ENCODE measurements around the gene SEMA4C.

The SEMA4C gene

DNA sequence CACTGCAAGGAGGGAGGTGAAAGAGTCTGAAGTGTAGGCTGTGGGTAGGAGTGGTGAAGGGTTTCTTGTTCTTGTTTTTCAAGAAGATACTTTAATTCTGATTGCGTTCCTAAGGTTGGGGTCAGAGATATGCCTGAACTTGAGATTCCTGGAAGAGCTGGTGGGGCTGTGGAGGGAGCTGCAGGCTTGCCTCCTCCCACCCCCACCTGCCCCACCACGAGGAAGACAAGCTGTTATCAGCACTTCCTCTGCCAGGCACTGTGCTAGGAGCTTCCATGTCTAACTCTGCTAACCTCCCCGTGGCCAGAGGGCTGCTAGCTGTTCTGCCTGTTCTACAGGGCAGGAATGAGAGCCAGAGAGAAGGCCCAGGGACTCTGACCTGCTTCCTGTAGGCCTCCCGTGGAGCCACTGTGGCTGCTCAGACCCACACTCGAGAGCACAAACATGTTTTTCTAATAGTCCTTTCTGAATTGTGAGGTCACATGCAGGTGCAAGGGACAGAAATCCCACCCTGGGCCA, 39.8 kb downstream of the SEMA4C start:
- TF ChIP-seq POLR2AphosphoS5 (IDR thresholded peaks at IDR 0.05; ENCODE audit: low read depth, low read length), result no peak
- no peak for TF ChIP-seq SIN3A (IDR thresholded peaks at IDR 0.05; ENCODE audit: borderline replicate concordance, insufficient read depth, low read length)
- no peak for TF ChIP-seq FOXP2 (optimal IDR thresholded peaks at IDR 0.05; ENCODE audit: borderline replicate concordance, extremely low read depth, extremely low read length, insufficient read depth)
- TF ChIP-seq, protein P1, sequence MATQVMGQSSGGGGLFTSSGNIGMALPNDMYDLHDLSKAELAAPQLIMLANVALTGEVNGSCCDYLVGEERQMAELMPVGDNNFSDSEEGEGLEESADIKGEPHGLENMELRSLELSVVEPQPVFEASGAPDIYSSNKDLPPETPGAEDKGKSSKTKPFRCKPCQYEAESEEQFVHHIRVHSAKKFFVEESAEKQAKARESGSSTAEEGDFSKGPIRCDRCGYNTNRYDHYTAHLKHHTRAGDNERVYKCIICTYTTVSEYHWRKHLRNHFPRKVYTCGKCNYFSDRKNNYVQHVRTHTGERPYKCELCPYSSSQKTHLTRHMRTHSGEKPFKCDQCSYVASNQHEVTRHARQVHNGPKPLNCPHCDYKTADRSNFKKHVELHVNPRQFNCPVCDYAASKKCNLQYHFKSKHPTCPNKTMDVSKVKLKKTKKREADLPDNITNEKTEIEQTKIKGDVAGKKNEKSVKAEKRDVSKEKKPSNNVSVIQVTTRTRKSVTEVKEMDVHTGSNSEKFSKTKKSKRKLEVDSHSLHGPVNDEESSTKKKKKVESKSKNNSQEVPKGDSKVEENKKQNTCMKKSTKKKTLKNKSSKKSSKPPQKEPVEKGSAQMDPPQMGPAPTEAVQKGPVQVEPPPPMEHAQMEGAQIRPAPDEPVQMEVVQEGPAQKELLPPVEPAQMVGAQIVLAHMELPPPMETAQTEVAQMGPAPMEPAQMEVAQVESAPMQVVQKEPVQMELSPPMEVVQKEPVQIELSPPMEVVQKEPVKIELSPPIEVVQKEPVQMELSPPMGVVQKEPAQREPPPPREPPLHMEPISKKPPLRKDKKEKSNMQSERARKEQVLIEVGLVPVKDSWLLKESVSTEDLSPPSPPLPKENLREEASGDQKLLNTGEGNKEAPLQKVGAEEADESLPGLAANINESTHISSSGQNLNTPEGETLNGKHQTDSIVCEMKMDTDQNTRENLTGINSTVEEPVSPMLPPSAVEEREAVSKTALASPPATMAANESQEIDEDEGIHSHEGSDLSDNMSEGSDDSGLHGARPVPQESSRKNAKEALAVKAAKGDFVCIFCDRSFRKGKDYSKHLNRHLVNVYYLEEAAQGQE (IDR thresholded peaks at IDR 0.05; ENCODE audit: insufficient read depth in 1 of 2, low read depth in 2 of 2, low read length in 2 of 2), result no peak
- TF ChIP-seq TAF1 (IDR thresholded peaks at IDR 0.05; ENCODE audit: borderline replicate concordance, insufficient read depth, low read length), result no peak

DNA sequence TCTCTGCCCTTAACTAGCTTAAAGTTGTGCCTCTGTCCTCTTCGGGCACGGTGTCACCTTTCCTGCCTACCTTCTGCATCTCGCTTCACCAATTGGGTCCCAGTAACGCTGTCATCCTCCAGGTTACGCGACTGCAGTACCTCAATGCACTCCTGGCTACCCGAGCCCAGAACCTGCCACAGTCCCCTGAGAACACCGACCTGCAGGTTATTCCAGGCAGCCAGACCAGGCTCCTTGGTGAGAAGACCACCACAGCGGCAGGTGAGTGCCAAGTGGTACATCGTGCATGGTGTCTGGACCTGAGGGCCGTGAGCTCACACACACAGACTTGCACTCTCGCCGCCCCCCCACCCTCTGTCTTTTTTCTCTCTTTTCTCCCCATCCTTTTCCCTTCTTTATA, 41.0 kb downstream of the SEMA4C start:
- TF ChIP-seq, protein P1 (IDR thresholded peaks at IDR 0.05; ENCODE audit: insufficient read depth in 1 of 2, low read depth in 2 of 2, low read length in 2 of 2), result no peak
- TF ChIP-seq SIN3A (IDR thresholded peaks at IDR 0.05; ENCODE audit: borderline replicate concordance, insufficient read depth, low read length) (no peak), POLR2AphosphoS5 (IDR thresholded peaks at IDR 0.05; ENCODE audit: low read depth, low read length) (no peak), FOXP2 (optimal IDR thresholded peaks at IDR 0.05; ENCODE audit: borderline replicate concordance, extremely low read depth, extremely low read length, insufficient read depth) (no peak), TAF1 (IDR thresholded peaks at IDR 0.05; ENCODE audit: borderline replicate concordance, insufficient read depth, low read length) (no peak)

DNA sequence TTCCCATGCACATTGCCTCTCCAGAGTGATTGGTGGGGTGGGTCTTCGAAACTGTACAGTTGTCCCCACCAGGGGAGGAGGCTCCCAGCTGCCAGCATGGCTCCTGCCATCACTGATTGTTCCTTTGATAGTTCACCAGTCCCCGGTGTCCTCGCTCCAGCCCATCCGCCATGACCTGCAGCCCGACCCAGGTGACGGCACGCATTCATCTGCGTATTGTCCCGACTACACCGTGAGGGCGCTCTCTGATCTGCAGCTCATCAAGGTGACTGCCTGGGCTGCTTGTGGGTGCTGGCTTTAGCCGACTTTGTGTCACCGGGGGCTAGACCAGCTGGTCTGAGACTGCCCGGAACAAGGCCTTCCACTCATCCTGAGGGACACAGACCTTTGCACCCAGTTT, 41.4 kb downstream of the SEMA4C start:
- TF ChIP-seq, protein P1 (IDR thresholded peaks at IDR 0.05; ENCODE audit: insufficient read depth in 1 of 2, low read depth in 2 of 2, low read length in 2 of 2), result no peak
- TF ChIP-seq FOXP2 (optimal IDR thresholded peaks at IDR 0.05; ENCODE audit: borderline replicate concordance, extremely low read depth, extremely low read length, insufficient read depth) (no peak), POLR2AphosphoS5 (IDR thresholded peaks at IDR 0.05; ENCODE audit: low read depth, low read length) (no peak), SIN3A (IDR thresholded peaks at IDR 0.05; ENCODE audit: borderline replicate concordance, insufficient read depth, low read length) (no peak), TAF1 (IDR thresholded peaks at IDR 0.05; ENCODE audit: borderline replicate concordance, insufficient read depth, low read length) (no peak)

DNA sequence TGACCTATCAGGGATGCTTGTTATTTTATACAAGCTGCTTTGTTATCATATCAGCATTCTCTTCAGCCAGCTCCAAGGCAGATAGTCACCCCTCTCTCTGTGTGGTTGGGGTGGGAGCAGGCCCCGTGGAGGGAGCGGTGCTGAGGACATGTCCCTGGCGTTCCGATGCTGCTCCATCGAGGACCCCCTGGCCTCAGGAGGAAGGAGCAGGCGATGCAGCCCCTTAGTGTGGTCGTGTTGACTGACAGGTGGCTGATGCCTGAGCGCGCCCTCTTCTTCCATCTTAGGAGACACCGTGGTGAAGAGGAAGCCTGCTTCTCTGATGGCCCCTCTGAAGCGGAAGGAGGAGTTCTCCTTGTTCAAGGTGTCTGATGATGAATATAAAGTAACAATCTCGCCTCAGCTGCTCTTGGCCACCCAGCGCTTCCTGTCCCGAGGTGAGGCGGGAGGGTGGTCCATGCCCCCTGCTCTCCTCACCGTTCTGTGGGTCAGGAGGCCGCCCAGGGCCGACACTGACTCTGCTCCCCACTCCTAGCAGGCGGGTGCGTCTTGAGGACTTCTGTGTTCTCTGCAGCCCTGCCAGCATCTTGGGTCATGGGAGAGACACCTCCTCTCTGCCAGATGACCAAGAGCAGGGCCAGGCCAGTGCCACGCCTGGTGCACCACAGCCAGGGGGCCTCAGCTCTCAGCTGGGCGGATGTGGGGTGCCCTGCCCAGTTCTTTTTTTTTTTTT, 43.2 kb downstream of the SEMA4C start:
- TF ChIP-seq FOXP2 (optimal IDR thresholded peaks at IDR 0.05; ENCODE audit: borderline replicate concordance, extremely low read depth, extremely low read length, insufficient read depth) (no peak), TAF1 (IDR thresholded peaks at IDR 0.05; ENCODE audit: borderline replicate concordance, insufficient read depth, low read length) (no peak), POLR2AphosphoS5 (IDR thresholded peaks at IDR 0.05; ENCODE audit: low read depth, low read length) (no peak)

GRCh38 chr2:96825057-96825456, 44.8 kb downstream of the SEMA4C start:
- TF ChIP-seq, protein P1 (IDR thresholded peaks at IDR 0.05; ENCODE audit: insufficient read depth in 1 of 2, low read depth in 2 of 2, low read length in 2 of 2), result no peak
- TF ChIP-seq SIN3A (IDR thresholded peaks at IDR 0.05; ENCODE audit: borderline replicate concordance, insufficient read depth, low read length) (no peak), POLR2AphosphoS5 (IDR thresholded peaks at IDR 0.05; ENCODE audit: low read depth, low read length) (no peak), TAF1 (IDR thresholded peaks at IDR 0.05; ENCODE audit: borderline replicate concordance, insufficient read depth, low read length) (no peak), FOXP2 (optimal IDR thresholded peaks at IDR 0.05; ENCODE audit: borderline replicate concordance, extremely low read depth, extremely low read length, insufficient read depth) (no peak)

Measured in PFSK-1 (cell line).